CD4-positive, alpha-beta memory T cell (primary cell): ENCODE results near the gene TBX21. TPM values are rescaled to one million over a fixed set of nuclear protein-coding genes. Genes with fewer than 3 reads are reported as not detected.

Source experiments
- CTCF ChIA-PET: fragments of 350-600 bp; sonication (Branson Sonifier 250); formaldehyde crosslinking; loops from one replicate; lab custom pipeline; 2021; ENCODE audit warnings: inconsistent platforms; ENCODE audit not compliant: partially characterized antibody; lab: Charles Lee
- POLR2A ChIA-PET: fragments of 350-600 bp; sonication (Branson Sonifier 250); formaldehyde crosslinking; loops from one replicate; lab custom pipeline; 2021; ENCODE audit not compliant: partially characterized antibody; lab: Charles Lee
- DNase-seq, 5 donors: peaks; one replicate each; pipeline versions ENCODE4 v3.0.0 to v3.0.0-alpha.2; 2020 to 2022; ENCODE audit warnings: mixed read lengths in 1 of 5
- H3K27ac ChIP-seq: one replicate; pipeline ENCODE4 v1.7.0; 2013; ENCODE audit warnings: low read depth, low read length
- H3K27me3 ChIP-seq: 2 replicates; pipeline ENCODE4 v1.7.0; 2013; ENCODE audit warnings: mild to moderate bottlenecking, low read length, moderate library complexity; ENCODE audit not compliant: insufficient read depth
- H3K36me3 ChIP-seq: 2 replicates; pipeline ENCODE4 v1.7.0; 2013; ENCODE audit warnings: mild to moderate bottlenecking, low read length, moderate library complexity; ENCODE audit not compliant: insufficient read depth
- H3K4me1 ChIP-seq: 2 replicates; pipeline ENCODE4 v1.7.0; 2013; ENCODE audit warnings: mild to moderate bottlenecking, low read length, moderate library complexity; ENCODE audit not compliant: insufficient read depth
- H3K4me3 ChIP-seq, 2 donors: one replicate each; pipeline ENCODE4 v1.7.0; 2013; ENCODE audit warnings: low read length in 2 of 2, mild to moderate bottlenecking in 1 of 2
- H3K9me3 ChIP-seq, 2 donors: one replicate each; pipeline ENCODE4 v1.7.0; 2013; ENCODE audit warnings: low read length in 2 of 2, control low read depth in 1 of 2; ENCODE audit not compliant: control insufficient read depth in 1 of 2
- H3K27ac Mint-ChIP-seq, 7 donors: one replicate each; pipeline ENCODE4 v1.8.0; 2020 to 2021; ENCODE audit warnings: mixed read lengths in 7 of 7, mild to moderate bottlenecking in 6 of 7, inconsistent platforms in 3 of 7, moderate library complexity in 3 of 7
- H3K27me3 Mint-ChIP-seq, 2 donors: one replicate each; pipeline ENCODE4 v1.8.0; 2020 to 2021; ENCODE audit warnings: mixed read lengths in 2 of 2
- H3K36me3 Mint-ChIP-seq, 2 donors: one replicate each; pipeline ENCODE4 v1.8.0; 2020 to 2021; ENCODE audit warnings: mixed read lengths in 2 of 2, inconsistent platforms in 1 of 2, mild to moderate bottlenecking in 1 of 2
- H3K4me1 Mint-ChIP-seq, 4 donors: one replicate each; pipeline ENCODE4 v1.8.0; 2020 to 2021; ENCODE audit warnings: mixed read lengths in 4 of 4, mild to moderate bottlenecking in 1 of 4
- H3K4me3 Mint-ChIP-seq, 8 donors: one replicate each; pipeline ENCODE4 v1.8.0; 2020 to 2021; ENCODE audit warnings: mixed read lengths in 8 of 8, mild to moderate bottlenecking in 7 of 8, moderate library complexity in 6 of 8, inconsistent platforms in 3 of 8
- H3K9me3 Mint-ChIP-seq, 8 donors: one replicate each; pipeline ENCODE4 v1.8.0; 2020 to 2021; ENCODE audit warnings: mixed read lengths in 8 of 8, mild to moderate bottlenecking in 5 of 8, inconsistent platforms in 3 of 8, moderate library complexity in 1 of 8
- intact Hi-C: fragments of 100-400 bp; cut with micrococcal nuclease; formaldehyde crosslinking; loops from one replicate; pipeline ENCODE4 v1.15.1; 2023
- polyA plus RNA-seq, 2 donors: library from polyadenylated mRNA; unstranded; fragments of 300-500 nt; fragmentation: Illumina TruSeq; gene quantifications; one replicate each; pipeline ENCODE4 v1.2.3, GENCODE V29; 2021
- total RNA-seq, 2 experiments: library from RNA; stranded (reverse); gene quantifications; one replicate each; pipeline ENCODE4 v1.2.3, GENCODE V29; 2021

TBX21 gene
- total and polyA plus RNA-seq, 4 experiments from 2014 or later = 6.8 to 17.9 (median 13.6) TPM

GRCh38 chr17:47704116-47704515 lies 28.9 kb upstream of the TBX21 start:
- DNase-seq = peak in 1 of 5 donors; percentile 25
- Histone ChIP-seq H3K4me3 (peak overlapping the region in 1 of 2 donors; percentile 2), H3K9me3 (no peaks in the 10 kb centered on the region), H3K36me3 (no peaks in the 10 kb centered on the region), H3K27ac (peak overlapping the region; percentile 48), H3K4me1 (peaks cover 84% of the 10 kb centered on the region), H3K27me3 (no peaks in the 10 kb centered on the region)
- CTCF ChIA-PET = interaction anchor here (0.8 to 5.3 kb wide), 4 partner anchors 14 to 37 kb away, joined by 4 to 26 read pairs (median 16); partner anchors contain the start of gene TBX21
- Mint-ChIP-seq H3K4me3 (peak overlapping the region in 7 of 8 donors; percentile 68 to 90 (median 74)), H3K9me3 (no peaks in the 10 kb centered on the region), H3K4me1 (peaks cover 59 to 81% (median 69%) of the 10 kb centered on the region in 4 donors), H3K27me3 (no peaks in the 10 kb centered on the region), H3K36me3 (peaks cover 0 to 1% of the 10 kb centered on the region in 2 donors), H3K27ac (peak overlapping the region; percentile 80 to 96 (median 92))
- POLR2A ChIA-PET = interaction anchor here (1.2 to 8.7 kb wide), 9 partner anchors 8 to 191 kb away, joined by 3 to 145 read pairs (median 4); partner anchors contain the start of genes KPNB1, SP2, TBKBP1 and TBX21
- intact Hi-C loops = no loop called here

GRCh38 chr17:47704736-47705135 lies 28.3 kb upstream of the TBX21 start:
- Histone ChIP-seq H3K9me3 (no peaks in the 10 kb centered on the region), H3K4me3 (no peak overlapping the region), H3K27ac (peak overlapping the region; percentile 48), H3K36me3 (no peaks in the 10 kb centered on the region), H3K27me3 (no peaks in the 10 kb centered on the region), H3K4me1 (peaks cover 79% of the 10 kb centered on the region)
- peaks cover 57 to 80% (median 68%) of the 10 kb centered on the region in 4 donors for H3K4me1 Mint-ChIP-seq
- no peaks in the 10 kb centered on the region for H3K9me3 Mint-ChIP-seq
- H3K27ac Mint-ChIP-seq = peak overlapping the region; percentile 53 to 96 (median 86)
- H3K4me3 Mint-ChIP-seq = peak overlapping the region in 6 of 8 donors; percentile 58 to 90 (median 73)
- CTCF ChIA-PET = interaction anchor here (0.8 to 5.3 kb wide), 4 partner anchors 13 to 36 kb away, joined by 4 to 26 read pairs (median 16); partner anchors contain the start of gene TBX21
- peaks cover 1 to 4% of the 10 kb centered on the region in 2 donors for H3K36me3 Mint-ChIP-seq
- H3K27me3 Mint-ChIP-seq = no peaks in the 10 kb centered on the region
- intact Hi-C loops = loop anchor here (1.0 kb wide), 1 partner anchor 15 kb away; no protein-coding TSS in a partner anchor
- DNase-seq = peak in 1 of 5 donors; percentile 39
- POLR2A ChIA-PET = interaction anchor here (1.2 to 8.7 kb wide), 7 partner anchors 10 to 191 kb away, joined by 3 to 145 read pairs (median 4); partner anchors contain the start of genes SP2, TBKBP1 and TBX21

DNA sequence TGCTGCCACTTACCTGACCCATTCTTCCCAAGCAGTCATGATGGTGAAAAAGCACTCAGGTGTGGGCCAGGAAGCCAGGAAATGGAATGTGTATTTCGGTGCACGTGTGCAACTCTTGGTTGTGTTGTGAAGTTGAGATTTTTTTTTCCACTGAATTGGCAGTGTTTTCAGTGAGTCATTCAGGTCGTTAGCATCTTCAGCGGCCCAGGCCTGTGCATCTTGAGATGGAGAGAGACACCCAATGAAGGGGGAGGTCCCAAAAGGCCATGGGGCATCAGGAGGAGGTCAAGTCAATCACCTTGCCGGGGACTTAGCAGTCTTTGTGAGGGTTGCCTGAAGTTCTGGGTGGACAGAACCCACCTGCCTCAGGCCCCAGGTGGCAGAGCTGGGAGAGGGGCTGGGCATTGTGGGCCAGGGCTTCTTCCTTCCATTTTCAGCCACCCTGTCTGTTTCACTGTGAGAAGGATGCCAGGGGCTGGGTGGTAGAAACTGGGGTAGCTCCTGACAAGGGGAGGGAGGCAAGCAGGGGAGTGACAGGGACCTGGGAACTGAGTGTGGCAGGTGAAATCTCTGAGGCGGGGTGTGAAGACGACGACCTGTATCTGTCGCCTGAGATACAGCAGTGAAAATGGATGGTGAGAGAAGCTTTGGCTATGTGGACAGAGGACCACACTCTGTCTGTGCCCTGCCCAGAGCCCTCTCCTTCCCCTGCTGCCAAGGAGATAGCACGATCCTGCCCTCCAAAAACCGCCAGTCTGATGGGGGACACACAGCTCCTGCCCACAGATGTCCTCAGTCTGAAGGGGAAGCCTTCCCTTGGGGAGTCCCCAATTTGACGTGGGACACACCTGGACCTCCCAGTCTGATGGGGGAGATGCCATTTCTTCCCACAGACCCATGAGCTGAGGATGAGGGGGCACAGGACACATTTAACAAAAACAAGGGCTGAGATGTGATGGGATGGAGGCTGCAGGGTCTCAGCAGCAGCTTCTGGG lies 27.2 kb upstream of the TBX21 start:
- H3K27me3 ChIP-seq = no peaks in the 10 kb centered on the region
- no peaks in the 10 kb centered on the region for H3K36me3 ChIP-seq
- Mint-ChIP-seq H3K27ac (peak overlapping the region; percentile 82 to 96 (median 92)), H3K9me3 (no peaks in the 10 kb centered on the region), H3K4me1 (peaks cover 57 to 75% (median 67%) of the 10 kb centered on the region in 4 donors), H3K4me3 (peak overlapping the region; percentile 66 to 90 (median 74)), H3K36me3 (peaks cover 1 to 5% of the 10 kb centered on the region in 2 donors), H3K27me3 (no peaks in the 10 kb centered on the region)
- no peak overlapping the region for H3K4me3 ChIP-seq
- POLR2A ChIA-PET = interaction anchor here (0.6 to 8.7 kb wide), 9 partner anchors 11 to 63 kb away, joined by 3 to 145 read pairs (median 3); partner anchors contain the start of genes KPNB1, TBKBP1 and TBX21
- intact Hi-C loops = loop anchor here (1.0 kb wide), 1 partner anchor 13 kb away; no protein-coding TSS in a partner anchor
- DNase-seq = peak in 1 of 5 donors; percentile 78
- peak overlapping the region; percentile 32 for H3K27ac ChIP-seq
- CTCF ChIA-PET = interaction anchor here (1.7 to 5.3 kb wide), 4 partner anchors 8 to 96 kb away, joined by 5 to 26 read pairs (median 24); partner anchors contain the start of gene TBX21
- no peaks in the 10 kb centered on the region for H3K9me3 ChIP-seq
- peaks cover 72% of the 10 kb centered on the region for H3K4me1 ChIP-seq

DNA sequence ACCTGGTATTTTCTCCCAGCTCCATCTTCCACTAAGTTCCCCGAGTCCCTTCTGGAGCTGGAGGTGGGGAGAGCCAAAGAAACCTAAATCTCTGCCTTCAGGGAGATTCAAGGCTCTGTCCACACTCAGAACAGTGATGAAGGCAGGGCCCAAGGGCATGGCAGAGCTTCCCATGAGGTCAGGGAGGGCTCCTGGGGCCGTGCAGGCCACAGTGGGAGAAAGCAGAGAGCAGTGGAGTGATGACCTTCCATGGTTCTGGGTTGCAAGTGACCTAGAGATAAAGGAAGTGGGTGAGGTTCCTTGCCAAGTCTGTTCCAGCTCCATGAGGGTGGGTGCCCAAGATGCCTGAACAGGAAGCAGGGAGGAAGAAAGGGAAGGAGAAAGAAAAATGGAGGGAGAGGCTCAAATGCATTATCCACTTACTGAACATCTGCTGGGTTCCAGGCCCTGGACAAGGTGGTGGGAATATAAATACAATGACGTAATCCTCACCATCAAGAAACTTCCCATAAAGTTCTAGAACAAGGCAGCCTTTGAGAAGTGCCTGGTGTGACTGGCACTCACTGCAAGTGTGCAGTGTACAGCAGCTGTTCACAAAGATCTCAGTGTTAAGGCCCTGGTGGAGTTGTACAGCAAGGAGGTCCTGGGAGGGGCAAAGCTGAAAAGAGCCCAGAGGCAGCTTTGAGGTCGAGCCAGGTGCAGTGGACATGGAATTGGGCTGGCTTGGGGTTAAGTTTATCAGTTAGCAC lies 25.8 kb upstream of the TBX21 start:
- ChIA-PET CTCF (interaction anchor here (0.8 to 5.3 kb wide), 10 partner anchors 8 to 95 kb away, joined by 3 to 26 read pairs (median 6); partner anchors contain the start of gene TBX21), POLR2A (interaction anchor here (1.0 to 8.7 kb wide), 9 partner anchors 9 to 188 kb away, joined by 3 to 145 read pairs (median 5); partner anchors contain the start of genes KPNB1, SP2, TBKBP1 and TBX21)
- H3K9me3 ChIP-seq = no peaks in the 10 kb centered on the region
- DNase-seq = peak in 1 of 5 donors; percentile 30
- H3K4me3 Mint-ChIP-seq = peak overlapping the region in 7 of 8 donors; percentile 0 to 90 (median 71)
- H3K27me3 Mint-ChIP-seq = no peaks in the 10 kb centered on the region
- H3K4me3 ChIP-seq = no peak overlapping the region
- no peaks in the 10 kb centered on the region for H3K36me3 ChIP-seq
- peaks cover 1 to 5% of the 10 kb centered on the region in 2 donors for H3K36me3 Mint-ChIP-seq
- H3K4me1 ChIP-seq = peaks cover 58% of the 10 kb centered on the region
- peaks cover 49 to 69% (median 59%) of the 10 kb centered on the region in 4 donors for H3K4me1 Mint-ChIP-seq
- H3K27ac Mint-ChIP-seq = peak overlapping the region in 5 of 7 donors; percentile 47 to 96 (median 92)
- no peaks in the 10 kb centered on the region for H3K9me3 Mint-ChIP-seq
- no peak overlapping the region for H3K27ac ChIP-seq
- no peaks in the 10 kb centered on the region for H3K27me3 ChIP-seq
- intact Hi-C loops = no loop called here

- H3K27ac ChIP-seq = no peak overlapping the region
- no peaks in the 10 kb centered on the region for H3K27me3 ChIP-seq
- Mint-ChIP-seq H3K4me3 (peak overlapping the region in 1 of 8 donors; percentile 0), H3K27ac (peak overlapping the region in 1 of 7 donors; percentile 96), H3K4me1 (peaks cover 46 to 68% (median 57%) of the 10 kb centered on the region in 4 donors), H3K9me3 (no peaks in the 10 kb centered on the region), H3K36me3 (peaks cover 1 to 5% of the 10 kb centered on the region in 2 donors), H3K27me3 (no peaks in the 10 kb centered on the region)
- no peaks in the 10 kb centered on the region for H3K9me3 ChIP-seq
- H3K4me1 ChIP-seq = peaks cover 52% of the 10 kb centered on the region
- CTCF ChIA-PET = interaction anchor here (0.8 to 5.3 kb wide), 8 partner anchors 8 to 94 kb away, joined by 3 to 26 read pairs (median 6); partner anchors contain the start of gene TBX21
- DNase-seq = no peak
- POLR2A ChIA-PET = interaction anchor here (1.3 to 8.7 kb wide), 5 partner anchors 8 to 26 kb away, joined by 3 to 145 read pairs (median 17); partner anchors contain the start of genes TBKBP1 and TBX21
- H3K4me3 ChIP-seq = no peak overlapping the region
- H3K36me3 ChIP-seq = no peaks in the 10 kb centered on the region
- intact Hi-C loops = no loop called here
Measured at GRCh38 chr17:47707884-47708283, 25.2 kb upstream of the TBX21 start.

DNA sequence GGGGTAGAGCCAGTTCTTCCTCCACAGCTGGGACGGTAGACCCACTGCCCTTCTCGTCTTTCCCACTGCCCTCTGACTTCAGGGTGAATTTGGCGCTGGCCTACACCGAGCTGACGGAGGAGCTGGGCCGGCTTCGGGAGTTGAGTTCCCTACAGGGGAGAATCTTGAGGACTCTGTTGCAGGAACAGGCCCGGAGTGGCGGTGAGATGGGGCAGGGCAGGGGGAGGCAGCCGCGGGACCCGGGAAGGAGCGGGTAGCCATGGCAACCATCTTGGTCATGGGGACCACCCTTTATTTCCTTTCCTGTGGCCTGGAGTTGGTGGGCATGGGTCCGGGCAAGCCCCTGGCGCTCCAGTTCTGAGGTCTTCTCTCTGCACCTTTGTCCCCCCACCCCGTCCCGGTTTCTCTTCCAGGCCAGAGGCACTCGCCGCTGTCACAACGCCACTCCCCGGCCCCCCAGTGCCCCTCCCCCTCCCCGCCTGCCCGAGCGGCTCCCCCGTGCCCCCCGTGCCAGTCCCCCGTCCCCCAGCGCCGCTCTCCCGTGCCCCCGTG lies 24.6 kb upstream of the TBX21 start:
- no peaks in the 10 kb centered on the region for H3K9me3 Mint-ChIP-seq
- H3K4me1 Mint-ChIP-seq = peaks cover 44 to 68% (median 54%) of the 10 kb centered on the region in 4 donors
- H3K36me3 ChIP-seq = no peaks in the 10 kb centered on the region
- H3K4me1 ChIP-seq = peaks cover 47% of the 10 kb centered on the region
- H3K4me3 ChIP-seq = no peak overlapping the region
- peaks cover 1 to 5% of the 10 kb centered on the region in 2 donors for H3K36me3 Mint-ChIP-seq
- H3K27ac ChIP-seq = no peak overlapping the region
- intact Hi-C loops = no loop called here
- H3K27me3 ChIP-seq = no peaks in the 10 kb centered on the region
- POLR2A ChIA-PET = interaction anchor here (1.3 to 8.7 kb wide), 5 partner anchors 8 to 26 kb away, joined by 3 to 145 read pairs (median 17); partner anchors contain the start of genes TBKBP1 and TBX21
- no peak overlapping the region for H3K27ac Mint-ChIP-seq
- no peaks in the 10 kb centered on the region for H3K9me3 ChIP-seq
- H3K4me3 Mint-ChIP-seq = no peak overlapping the region
- DNase-seq = peak in 1 of 5 donors; percentile 33
- CTCF ChIA-PET = interaction anchor here (0.8 to 5.3 kb wide), 8 partner anchors 9 to 93 kb away, joined by 3 to 26 read pairs (median 6); partner anchors contain the start of gene TBX21
- H3K27me3 Mint-ChIP-seq = no peaks in the 10 kb centered on the region
